KBM-7 (cell line): Measurements from ENCODE around the gene ITGA11.

ENCODE experiments used
- DNase-seq: peaks from one replicate; pipeline ENCODE4 v3.0.0-alpha.2; 2015
- in situ Hi-C: fragments of 300-500 bp; cut with MboI; formaldehyde crosslinking; loops from 2 replicates; pipeline ENCODE4 v1.14.3; 2020; ENCODE audit warnings: low sequenced_read_pairs, low pct_unique_long_range_greater_than_20kb, mixed read lengths

The ITGA11 gene

DNA sequence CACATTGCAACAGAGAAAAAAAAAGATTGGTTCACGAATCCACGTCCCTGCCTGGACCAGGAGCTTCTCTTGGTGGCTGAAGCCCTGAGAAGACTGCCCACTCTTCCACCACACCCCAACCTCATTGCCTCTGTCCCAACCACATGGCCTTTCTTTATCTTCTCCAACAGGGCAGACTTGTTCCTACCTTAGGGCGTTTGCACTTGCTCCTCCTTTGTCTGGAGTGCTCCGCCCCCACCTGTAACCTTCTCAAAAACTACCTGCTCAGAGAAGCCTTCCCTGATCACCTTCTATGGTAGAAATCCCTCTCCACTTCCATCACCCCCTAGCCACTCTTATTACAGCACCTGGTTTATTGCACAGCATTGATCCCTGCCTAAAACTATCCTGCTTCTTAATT lies 64.7 kb downstream of the ITGA11 start:
- in situ Hi-C loops: no loop called here
- DNase-seq: no peak

DNA sequence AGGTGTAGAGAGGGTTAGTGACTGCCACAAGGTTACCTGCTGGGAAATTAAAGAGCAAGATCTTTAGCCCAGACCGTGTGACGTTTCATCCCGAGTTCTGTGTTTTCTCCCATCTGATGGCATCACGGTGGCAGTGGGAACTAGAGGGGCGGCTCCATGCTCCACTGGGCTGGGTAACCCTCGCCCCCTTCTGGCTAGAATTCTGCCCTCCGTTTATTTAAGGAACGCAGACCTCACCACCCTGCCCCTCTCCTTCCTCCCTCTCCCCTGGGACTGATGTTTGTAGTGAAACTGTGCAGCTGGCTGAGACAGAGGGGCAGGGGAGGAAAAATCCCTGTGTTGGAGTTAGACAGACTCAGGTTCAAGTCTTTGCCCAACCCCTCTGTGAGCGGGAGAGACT lies 65.6 kb downstream of the ITGA11 start:
- in situ Hi-C loops: no loop called here
- DNase-seq: peak; percentile 56

DNA sequence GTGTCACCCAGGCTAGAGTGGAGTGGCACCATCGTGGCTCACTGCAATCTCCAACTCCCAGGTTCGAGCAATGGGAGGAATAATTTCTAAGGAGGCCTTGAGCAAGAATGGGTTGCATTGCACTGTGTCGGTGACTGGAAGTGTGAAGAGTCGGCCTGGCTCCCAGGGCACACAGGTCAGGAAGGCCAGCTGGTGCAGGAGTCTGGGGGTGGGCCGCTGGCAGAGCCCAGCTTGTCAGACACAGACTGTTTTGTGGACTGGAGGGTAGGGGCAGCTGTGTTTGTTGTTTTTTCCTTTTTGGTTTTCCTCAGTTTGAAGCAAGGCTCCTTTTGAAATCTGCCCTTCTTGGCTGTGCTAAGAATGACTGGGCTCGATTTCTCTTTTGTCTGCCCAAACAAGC lies 66.2 kb downstream of the ITGA11 start:
- in situ Hi-C loops: no loop called here
- DNase-seq: no peak

DNA sequence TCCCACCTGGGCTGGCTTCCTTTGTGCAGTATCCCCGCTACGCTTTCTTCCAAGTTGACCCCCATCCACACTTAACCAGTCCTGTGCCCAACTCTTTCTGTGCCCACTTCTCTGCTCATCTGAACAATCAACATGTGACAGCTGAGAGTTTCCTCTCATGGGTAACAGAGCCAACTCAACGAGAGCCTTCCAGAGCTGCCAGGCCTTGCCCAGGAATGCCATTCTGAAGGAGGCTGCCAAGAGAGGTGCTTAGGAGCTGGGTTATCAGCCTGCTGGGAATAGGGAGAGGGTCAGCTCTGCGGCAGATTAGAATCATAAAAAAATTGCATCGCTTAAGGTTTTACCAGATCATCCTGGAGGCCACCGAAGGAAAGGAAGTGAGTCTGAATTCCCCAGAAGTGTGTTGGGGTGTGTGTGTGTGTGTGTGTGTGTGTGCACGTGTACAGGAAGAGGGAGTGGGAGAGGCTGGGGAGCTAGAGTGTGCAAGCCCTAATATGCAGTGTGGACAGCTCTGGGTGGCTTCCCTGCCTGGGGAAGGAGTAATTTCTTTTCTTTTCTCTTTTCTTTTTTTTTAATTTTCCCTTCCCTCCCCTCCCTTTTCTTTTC lies 66.7 kb downstream of the ITGA11 start:
- in situ Hi-C loops: no loop called here
- DNase-seq: peak; percentile 71

DNA sequence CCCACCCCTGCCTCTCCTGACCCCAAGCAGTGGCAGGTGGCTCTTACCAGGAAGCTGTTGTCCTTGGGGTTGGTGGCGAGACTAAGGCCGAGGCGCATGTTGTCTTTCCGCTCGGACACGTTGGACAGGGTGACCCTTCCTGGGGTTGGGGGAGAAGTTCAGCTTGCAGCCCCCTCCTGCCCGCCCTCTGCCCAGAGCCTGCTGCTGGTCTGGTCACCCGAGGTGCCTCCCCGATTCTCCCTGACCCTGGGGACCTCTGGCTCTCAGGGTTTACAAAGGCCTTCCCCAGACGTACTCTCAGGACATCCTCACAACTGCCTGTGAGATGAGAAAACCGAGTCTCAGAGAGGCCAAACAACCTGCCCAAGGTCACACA lies 67.3 kb downstream of the ITGA11 start:
- in situ Hi-C loops: no loop called here
- no peak for DNase-seq

DNA sequence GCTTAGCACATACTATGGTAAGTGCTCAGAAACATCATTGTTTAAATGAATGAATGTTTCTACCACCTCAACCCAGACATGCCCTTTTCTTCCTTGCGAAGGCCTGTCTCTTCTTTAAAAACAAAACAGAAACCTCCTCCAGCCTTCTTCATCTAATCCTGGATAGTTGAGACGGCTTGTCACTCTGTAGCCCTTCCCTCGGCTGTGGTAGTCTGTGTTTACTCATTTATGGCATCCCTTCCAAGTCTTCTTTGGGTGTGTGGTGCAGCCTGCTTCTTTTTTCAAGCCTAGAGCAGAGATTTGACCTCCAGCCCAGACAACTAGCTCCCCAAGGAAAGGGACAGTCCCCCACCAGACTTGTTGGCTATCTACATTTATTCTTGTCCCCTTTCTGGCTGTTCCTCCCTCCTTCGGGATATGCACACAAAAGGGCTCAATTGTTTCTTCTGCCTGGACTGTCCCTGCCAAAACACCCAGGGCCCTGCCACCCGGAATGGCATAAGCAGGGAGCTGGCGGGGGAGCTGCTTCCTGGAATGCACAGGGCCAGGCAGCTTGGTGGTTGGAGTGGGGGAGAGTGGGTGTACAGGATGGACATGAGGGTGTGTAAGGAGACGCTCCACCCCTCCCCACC lies 67.8 kb downstream of the ITGA11 start:
- DNase-seq: peak; percentile 35
- in situ Hi-C loops: no loop called here

DNA sequence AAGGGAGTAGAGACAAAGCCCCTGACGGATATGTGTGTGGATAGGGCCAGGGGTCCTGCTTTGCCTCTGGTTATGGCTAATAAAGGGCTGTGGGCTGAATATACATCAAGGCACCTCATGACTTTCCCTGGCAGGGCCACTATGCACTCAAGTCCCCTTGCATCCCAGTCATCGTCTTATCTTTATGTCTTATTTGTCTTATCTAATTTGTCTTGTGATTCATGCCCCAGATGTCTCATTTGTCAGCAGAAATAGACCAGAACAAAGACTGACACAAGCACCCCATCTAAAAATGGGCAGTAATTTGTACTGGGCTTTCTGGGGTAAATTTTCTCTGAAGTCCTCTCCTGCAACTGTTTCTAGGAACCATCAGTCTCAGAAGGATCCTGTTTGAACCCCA lies 68.6 kb downstream of the ITGA11 start:
- no peak for DNase-seq
- in situ Hi-C loops: no loop called here

DNA sequence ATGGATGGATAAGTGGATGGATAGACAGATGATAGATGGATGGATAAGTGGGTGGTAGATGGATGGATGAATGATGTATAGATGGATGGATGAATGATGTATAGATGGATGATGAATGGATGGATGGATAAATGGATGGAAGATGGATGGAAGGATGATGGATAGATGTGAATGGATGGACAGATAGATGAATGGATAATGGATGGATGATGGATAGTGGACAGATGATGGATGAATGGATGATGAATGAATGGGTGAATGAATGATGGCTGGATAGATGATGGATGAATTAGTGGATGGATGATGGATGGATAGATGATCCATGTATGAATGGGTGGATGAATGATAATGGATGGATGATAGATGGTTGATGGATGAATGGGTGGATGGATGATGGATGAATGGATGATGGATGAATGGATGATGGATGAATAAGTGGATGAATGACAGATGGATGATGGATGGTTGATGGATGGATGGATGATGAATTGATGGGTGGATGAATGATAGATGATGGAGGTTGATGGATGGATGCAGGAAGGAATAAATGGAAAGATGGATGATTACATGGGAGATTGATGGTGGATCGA lies 69.3 kb downstream of the ITGA11 start:
- no peak for DNase-seq
- in situ Hi-C loops: no loop called here

DNA sequence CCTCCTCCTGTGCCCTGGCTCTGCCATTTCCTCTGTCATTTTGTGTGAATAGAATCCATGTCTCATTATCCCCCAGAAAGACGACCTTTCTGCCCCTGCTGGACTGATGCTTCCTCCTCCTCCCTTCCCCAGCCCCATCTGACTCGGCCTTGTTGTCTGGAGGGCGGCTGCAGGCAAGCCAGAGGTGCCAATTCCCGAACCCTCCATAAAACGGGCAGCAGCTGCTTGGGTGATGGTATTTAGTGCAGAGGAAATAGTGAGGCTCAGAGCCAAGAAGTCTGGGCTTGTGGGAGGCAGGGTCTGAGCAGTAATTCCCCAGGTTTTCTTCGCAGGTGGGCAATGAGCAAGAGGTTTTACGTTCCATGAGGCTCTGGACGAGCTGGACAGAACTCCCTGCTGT lies 71.2 kb downstream of the ITGA11 start:
- DNase-seq: no peak
- in situ Hi-C loops: no loop called here

DNA sequence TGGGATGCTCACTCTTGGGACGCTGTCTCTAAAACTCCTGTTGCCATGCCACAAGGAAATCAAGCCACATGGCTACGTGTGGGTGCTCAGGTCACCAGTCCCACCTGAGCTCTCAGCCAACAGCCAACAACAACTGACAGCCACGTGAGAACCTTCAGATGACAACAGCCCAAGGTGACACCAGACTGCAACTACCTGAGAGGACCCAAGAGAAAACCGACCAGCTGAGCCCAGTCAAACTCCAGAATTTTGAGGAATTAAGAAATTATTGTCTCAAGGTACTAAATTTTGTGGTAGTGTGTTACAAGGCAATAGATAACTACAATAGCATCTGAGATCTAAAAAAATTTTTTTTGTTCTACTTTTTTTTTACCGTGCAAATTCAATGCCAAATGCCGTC lies 75.2 kb downstream of the ITGA11 start:
- in situ Hi-C loops: no loop called here
- DNase-seq: no peak

DNA sequence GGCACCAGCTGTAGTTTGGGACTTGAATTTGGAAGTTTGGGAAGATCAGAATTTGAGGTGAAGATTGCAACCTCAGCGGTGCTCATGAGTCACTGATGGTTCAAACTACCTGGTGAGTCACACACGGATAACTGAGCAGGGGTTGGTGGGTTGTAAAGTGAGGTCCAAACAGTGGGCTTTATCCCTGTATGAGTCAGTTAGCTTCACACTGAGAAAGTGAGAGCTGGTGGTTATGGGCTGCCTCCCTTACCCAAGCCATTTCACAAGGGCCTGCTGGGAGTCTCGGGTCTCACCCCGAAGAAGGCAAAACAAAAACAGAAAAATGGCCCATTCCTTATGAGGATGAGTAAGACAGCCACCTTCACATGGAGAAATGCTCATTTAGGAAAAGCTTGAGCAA lies 77.0 kb downstream of the ITGA11 start:
- in situ Hi-C loops: no loop called here
- DNase-seq: no peak

DNA sequence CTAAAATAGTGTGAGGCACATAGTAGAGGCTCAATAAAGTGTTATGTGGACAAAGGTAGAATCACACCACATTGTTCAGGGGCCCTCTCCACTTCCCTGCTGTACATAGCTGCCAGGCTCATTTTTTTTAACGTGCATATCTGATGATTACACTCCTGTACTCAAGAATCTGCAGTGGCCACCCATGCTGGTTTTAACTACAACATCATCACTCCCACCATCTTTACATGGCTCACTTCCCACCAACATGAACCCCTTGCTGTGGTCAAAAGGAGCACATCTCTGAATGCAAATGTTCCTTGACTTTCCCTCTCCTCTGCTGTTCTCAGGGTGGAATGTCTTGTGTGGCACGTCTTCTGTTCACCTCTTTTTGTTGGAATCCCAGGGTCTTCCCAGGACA lies 77.7 kb downstream of the ITGA11 start:
- in situ Hi-C loops: no loop called here
- no peak for DNase-seq

DNA sequence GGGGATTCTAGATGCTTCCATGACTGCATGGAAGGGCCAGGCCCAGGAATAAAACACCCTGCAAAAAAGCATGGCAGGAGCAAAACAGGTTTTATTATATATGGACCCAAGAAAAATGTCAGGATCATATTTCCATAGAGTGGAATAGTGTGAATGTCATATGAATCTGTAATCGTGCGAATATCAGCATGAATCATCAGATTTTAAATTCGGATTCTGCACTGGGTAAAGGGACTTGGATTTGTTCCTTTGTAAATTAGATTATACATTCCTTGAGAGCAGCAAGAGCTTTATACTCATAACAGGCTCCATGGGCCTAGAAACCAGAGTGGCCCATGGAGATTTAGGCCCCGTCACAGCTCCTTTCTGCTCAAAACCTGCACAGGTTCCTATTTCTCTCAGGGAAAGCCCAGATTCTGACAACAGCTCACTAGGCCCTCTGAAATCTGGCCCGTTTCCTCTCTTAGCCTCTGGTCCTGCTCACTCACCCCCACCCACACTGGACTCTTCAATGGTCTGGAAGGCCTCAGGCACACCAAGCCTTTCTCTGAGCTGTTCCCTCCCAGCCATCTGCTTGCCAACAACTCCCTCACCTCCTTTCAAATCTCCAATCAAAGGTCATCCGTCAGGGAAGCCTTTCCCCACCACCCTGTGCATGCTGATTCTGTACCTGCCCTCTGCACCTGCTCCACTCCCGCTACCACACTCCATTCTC lies 78.4 kb downstream of the ITGA11 start:
- in situ Hi-C loops: no loop called here
- no peak for DNase-seq

DNA sequence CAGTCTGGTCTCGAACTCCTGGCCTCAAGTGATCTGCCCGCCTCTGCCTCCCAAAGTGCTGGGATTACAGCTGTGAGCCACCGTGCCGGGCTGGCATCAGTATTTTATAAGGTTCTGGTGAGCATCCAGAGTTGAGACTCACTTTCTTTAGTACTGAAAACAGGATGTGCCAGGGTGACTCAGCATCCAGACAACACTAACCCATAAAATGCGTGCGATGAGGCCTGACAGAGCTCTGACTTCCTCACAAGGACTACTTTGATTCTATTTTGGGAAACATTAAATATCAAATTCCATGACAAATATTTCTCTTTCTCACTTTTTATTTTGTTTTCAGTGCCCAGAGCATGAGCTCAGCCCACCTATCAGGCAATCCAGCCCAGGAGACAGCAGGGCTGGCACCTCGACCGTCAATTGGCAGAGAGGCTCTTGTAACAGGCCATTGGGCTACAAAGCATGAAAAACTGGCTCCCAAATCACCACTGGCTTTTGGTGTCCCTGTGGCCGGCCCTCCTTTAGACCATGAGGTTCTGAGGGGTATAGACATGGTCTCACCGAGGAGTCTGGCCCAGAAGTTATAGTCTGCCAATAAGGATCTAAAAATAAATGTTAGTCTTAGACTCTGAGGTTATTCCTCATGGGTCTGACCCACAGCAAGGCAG lies 79.4 kb downstream of the ITGA11 start:
- in situ Hi-C loops: no loop called here
- peak; percentile 94 for DNase-seq

DNA sequence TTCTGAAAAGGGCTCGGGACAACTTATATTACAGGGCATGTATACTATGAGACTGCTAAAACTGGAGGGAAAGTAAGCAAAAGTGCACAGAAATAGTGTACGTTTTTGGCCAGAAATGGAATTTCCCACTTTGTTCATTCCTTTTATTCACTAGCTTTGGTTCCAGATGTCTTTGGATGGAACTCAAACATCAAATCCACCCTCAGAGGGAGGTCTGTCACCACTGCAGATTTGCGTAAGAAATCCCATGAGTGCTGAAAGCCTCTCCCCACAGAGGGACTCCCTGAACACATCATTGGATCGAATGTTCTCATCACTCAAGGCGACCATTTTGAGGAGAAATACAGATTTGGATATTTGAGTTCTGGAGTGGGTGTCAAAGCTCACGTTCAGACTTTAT lies 82.8 kb downstream of the ITGA11 start:
- in situ Hi-C loops: no loop called here
- DNase-seq: no peak

DNA sequence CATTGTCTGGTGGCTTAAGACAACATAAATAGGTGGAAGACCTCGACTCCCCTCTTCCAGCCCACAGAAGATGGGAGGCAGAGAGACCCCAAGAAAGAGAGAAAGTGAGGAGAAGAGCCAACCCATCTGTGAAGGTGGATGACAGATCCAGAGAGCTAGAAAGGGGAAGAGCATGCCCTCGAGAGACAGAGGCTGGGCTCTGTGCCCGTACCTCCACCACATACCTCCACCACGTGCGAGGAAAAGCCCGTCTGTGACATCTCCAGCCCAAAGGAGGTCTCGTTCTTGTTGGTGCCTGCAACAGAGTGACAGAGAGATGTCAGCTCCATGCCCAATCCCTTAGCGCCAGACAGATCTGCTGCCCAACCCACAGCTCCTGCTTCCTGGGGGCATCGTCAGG lies 83.4 kb downstream of the ITGA11 start:
- in situ Hi-C loops: no loop called here
- no peak for DNase-seq

DNA sequence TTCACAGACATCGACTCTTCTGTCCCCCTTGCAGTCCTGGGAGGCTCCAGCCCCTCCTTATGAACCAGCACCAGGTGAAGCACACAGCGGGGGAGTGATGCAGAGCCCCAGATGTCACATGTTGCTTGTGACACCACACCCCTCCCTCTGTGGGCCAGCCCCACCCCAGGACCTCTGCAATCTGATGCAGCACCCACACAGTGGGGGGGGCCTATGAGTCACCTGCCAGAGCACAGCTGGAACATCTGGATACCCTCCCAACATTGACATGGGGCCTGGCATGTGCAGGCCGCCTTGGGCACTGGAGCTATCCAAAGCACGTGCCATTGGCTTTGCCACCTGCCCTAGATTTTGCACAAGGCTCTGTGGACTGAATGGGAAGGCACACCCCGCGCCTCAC lies 83.9 kb downstream of the ITGA11 start:
- in situ Hi-C loops: no loop called here
- DNase-seq: no peak

DNA sequence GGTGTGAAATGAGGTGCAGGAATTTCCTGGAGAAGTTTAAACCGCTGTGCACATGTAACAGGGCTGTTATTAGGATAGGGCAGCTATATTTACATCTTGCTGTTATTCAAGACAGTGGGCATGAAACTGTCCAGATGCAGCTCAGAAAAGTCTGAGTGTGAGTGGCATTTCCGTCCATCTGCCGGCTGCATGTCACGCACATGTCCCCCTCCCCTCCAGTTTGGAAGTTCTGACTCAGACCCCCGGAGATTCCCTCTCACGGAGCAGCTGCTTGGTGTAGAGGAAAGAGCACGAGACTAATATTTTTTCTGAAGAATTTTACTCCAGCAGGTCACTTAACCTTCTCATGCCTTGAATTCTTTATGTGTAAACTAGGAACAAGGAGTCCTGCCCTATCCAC lies 84.6 kb downstream of the ITGA11 start:
- DNase-seq: no peak
- in situ Hi-C loops: no loop called here

DNA sequence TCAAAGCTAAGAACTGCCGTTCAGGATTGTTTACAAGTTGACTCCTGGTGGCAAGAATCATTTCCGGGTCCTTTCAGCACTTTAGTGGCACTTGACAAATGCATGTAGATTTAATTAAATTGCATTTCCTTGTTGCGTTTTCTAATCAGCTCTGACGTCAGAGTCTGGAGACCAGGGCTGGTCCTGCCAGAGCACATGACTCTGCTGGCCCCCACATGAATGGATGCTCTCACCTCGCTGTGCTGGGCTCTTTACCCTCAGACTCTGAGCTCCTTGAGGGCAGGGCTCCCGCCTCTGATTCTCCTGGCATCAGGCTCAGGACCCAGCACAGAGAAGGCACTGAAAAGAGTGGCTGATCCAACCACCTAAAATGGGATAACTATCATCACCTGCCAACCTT lies 85.0 kb downstream of the ITGA11 start:
- no peak for DNase-seq
- in situ Hi-C loops: no loop called here

DNA sequence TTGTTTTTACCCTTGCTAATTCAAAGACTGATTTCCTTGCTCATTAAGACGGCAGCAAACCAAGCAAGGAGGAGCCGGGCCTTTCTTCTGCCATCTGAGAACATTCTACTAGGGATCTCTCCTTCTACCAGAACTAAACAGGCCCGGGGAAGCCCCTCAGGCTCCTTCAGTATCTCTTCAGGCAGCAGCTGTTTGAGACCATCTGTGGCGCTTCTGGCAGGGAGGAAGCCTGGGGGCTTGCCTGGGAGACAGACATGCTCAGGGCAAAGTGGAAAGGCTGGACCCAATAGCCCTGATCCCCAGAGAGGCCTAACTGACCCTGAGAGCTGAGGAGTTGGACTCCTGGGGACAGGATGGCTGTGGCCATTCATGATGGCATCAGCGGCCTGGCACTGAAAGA lies 86.5 kb downstream of the ITGA11 start:
- in situ Hi-C loops: no loop called here
- no peak for DNase-seq
